ENCODE data around the gene EEPD1.

Gene EEPD1

DNA sequence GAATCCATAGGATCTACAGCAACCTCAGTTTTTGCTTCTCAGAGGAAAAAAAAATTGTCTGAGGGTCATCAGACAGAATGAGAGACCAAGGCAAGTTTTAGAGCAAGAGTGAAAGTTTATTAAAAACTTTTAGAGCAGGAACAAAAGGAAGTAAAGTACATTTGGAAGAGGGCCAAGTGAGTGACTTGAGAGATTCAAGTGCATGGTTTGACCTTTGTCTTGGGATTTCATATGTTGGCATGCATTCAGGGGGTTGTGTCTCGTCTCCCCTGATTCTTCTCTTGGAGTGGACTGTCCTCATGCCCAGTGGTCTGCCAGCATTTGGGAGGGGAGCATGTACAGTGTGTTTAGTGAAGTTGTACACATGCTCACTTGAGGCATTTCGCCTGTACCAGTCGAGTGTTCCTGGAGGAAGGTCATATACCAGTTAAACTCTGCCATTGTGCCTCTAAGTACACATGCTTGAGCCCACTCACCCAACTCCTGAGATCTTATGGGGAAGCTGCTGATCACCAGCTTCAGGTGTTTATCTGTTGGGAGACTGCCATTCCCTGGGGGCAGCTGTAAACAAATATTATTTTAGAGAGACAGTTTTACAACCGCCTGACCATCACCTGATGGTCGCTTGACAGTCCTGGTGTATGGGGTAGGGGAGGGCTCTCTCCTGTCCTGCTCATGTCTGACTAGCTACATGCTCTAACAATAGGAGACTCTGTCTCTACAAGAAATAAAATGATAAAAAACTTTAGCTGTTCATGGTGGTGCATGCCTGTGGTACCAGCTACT lies 109.4 kb downstream of the EEPD1 start:
- DNase-seq, result no peak

- no peak for DNase-seq
Measured at GRCh38 chr7:36263095-36263484, 110.0 kb downstream of the EEPD1 start.

GRCh38 chr7:36264123-36264801 lies 111.2 kb downstream of the EEPD1 start:
- DNase-seq, result no peak

GRCh38 chr7:36264913-36265516 lies 112.0 kb downstream of the EEPD1 start:
- no peak for DNase-seq

GRCh38 chr7:36265680-36266079 lies 112.6 kb downstream of the EEPD1 start:
- DNase-seq, result no peak

GRCh38 chr7:36266190-36266589 lies 113.1 kb downstream of the EEPD1 start:
- DNase-seq, result no peak

- no peak for DNase-seq
Measured at GRCh38 chr7:36266683-36267082, 113.6 kb downstream of the EEPD1 start.

DNA sequence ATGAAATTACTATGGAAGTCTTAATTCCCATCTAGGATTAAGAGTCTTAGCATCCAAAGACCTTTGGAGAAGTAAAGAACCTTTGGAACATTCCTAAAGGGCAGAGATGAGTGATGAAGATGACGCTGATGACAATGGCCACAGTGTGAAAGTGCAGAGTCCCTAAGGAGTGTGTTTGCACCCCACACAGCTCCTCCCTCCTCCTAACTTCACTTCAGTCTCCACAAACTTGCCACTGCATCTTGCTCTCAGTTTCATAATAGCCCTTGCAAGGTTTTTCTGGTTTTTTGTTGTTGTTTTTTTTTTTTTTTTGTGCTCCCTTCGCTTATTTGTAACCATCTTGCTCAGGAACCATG lies 119.1 kb downstream of the EEPD1 start:
- DNase-seq, result no peak

GRCh38 chr7:36272567-36273269 lies 119.7 kb downstream of the EEPD1 start:
- no peak for DNase-seq

DNA sequence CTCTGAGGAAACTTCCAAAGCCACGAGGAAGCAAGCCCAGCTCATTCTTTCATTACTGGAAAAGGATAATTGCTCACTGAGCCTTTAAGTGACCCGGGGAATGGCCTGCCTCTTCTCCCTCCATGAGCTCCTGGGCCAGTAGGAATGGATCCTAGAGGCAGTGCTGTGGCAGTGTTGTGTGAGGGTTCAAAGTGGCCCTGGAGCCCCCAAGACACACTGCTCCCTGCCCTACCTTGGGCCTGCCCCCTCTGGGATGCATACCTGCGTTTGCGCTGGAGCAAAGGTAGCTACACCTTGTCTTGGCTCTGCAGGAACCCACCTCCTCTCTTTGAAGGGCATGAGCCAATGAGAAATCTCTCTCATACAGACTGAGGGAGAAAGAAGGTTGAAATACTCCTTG lies 120.8 kb downstream of the EEPD1 start:
- DNase-seq, result no peak

- no peak for DNase-seq
Measured at GRCh38 chr7:36275735-36276284, 122.8 kb downstream of the EEPD1 start.

GRCh38 chr7:36276428-36277248 lies 123.6 kb downstream of the EEPD1 start:
- DNase-seq, result no peak

GRCh38 chr7:36277249-36277542 lies 124.1 kb downstream of the EEPD1 start:
- no peak for DNase-seq

DNA sequence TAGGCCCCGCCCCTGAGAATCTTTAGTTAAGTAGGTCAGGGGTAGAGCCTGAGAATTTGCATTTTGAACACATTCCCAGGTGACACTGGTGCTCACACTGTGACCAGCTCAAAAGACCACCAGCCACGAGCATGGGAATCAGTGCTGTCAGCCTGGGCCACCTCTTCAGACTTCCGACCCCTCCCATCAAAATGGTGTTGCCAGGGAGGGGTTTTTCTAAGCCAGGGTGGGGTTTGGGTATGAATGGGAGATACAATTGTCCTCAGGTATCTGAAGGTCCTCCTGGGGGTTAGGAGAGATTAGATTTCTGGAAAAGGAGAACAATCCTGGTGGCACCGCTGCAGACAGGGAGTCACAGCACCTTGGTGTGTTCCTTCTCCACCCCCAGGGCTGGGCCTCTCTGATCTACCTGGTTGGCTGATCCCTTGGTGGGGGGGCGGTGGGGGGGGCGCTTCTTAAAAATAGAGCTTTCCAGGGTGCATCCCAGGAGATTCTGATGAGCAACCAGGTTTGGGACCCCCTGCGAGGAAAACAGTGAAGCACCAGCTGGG lies 125.1 kb downstream of the EEPD1 start:
- DNase-seq, result no peak

DNA sequence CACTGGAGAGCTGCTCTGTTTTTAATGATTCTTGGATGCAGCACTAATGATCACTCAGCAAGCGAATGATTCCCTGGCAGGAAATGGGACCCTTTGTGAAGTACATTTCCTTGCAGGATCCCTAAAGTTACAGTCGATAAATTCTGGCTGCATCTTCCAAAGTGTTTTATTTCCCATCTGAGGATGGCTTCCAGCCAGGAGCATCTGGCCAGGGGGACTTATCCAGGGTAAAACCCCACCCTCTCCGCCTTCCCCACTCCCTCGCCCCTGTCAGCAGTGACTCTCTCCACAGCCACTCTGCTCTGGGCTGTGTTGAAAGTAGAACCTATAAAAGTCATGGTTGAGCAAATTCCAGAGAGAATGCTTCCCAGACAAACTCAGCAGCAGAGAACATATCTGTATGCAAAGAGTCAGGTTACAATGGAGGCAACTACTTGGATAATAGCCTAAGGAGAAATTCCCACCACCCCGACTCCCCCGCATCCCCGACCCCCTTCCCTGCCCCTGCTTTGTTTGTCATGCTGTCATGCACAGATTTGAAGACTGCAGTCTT lies 125.6 kb downstream of the EEPD1 start:
- DNase-seq, result no peak

- no peak for DNase-seq
Measured at GRCh38 chr7:36279200-36279925, 126.3 kb downstream of the EEPD1 start.

DNA sequence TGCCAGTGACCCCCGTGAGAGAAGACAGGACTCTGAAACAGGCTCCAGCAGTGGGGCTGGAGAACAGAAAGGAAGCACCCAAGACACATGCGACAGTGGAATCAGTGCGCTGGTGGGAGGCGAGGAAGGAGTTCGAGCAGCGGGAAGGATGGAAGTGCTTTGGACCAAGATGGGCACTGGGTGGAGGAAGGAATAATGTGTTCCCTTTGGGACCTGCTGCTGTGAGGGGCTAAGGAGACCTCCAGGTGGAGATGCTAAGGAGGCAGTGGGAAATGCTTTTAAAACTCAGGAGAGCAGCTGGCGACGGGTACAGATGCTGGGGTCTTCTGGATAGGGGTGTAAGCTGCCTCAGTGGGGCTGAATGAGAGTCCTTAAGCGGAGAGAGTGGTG lies 126.9 kb downstream of the EEPD1 start:
- no peak for DNase-seq

- DNase-seq, result no peak
Measured at GRCh38 chr7:36280840-36281812, 128.1 kb downstream of the EEPD1 start.

DNA sequence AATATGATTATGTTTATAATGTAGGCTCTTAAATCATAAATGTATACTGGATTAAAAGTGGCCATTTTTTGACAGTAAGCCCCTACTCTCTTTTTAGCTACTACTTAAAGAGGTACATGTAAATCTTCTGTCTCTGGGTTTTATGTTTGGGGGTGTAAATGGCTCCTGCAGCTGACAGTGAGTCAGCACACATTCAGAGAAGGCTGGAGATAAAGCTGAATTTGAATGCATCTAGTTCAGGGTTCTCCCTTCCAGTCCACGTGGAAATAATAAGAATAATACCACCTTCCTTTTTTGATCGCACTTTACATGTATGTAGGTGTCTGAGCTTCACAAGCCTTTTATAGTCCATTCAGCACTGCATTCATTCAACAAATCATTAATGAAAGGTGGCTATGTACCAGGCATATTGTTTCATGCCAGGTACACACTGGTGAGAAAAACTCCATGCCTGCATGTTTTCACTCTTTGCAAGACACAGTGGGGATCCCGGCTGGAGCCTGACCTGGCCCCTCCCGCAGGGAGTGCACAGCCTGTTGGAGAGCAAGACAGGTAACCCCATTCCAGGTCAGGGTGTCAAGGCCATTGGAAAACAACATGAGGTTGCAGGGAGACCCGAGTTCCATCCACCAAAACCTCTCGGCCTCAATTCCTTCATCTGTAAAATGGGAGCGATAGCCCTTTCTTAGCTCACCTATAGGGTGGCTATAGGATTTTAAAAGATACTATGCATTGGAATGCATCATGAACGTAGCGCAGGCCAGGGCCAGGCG lies 129.1 kb downstream of the EEPD1 start:
- DNase-seq, result no peak
